GM12878 (cell line): ENCODE data around the gene PUM2. TPM values are rescaled to one million over a fixed set of nuclear protein-coding genes. Genes with fewer than 3 reads are reported as not detected.

Experiments used
- CBX5 ChIP-seq: sonication (generic); IDR thresholded peaks from 2 replicates; pipeline ENCODE4 v1.6.1; 2016; ENCODE audit warnings: low read depth, moderate library complexity, mild to moderate bottlenecking, inconsistent platforms
- EED ChIP-seq: sonication (generic); IDR thresholded peaks from 2 replicates; pipeline ENCODE4 v1.6.1; 2016; ENCODE audit warnings: antibody characterized with exemption, low read depth
- EP300 ChIP-seq, 2 experiments: fragments of 150-350 bp in 1 of 2; IDR thresholded peaks; 2 replicates each; pipeline ENCODE4 v1.6.1; 2011 to 2012; ENCODE audit warnings: low read depth in 2 of 2, low read length in 2 of 2, borderline replicate concordance in 1 of 2, improper control_type of control experiment in 1 of 2, inconsistent platforms in 1 of 2; ENCODE audit not compliant: control insufficient read depth in 1 of 2
- ESRRA ChIP-seq: IDR thresholded peaks from 2 replicates; pipeline ENCODE4 v1.6.1; 2012; ENCODE audit warnings: mild to moderate bottlenecking, low read length, improper control_type of control experiment
- IKZF2 ChIP-seq, 2 experiments: fragments of 450-650 bp; IDR thresholded peaks; 2 replicates each; pipeline ENCODE4 v1.6.1; 2017; ENCODE audit warnings: mild to moderate bottlenecking in 2 of 2, moderate library complexity in 2 of 2
- KAT2A ChIP-seq: conservative IDR thresholded peaks from 2 replicates; pipeline ENCODE4 v1.6.1; 2011; ENCODE audit warnings: low read depth, low read length; ENCODE audit not compliant: control insufficient read depth
- LARP7 ChIP-seq: fragments of 450-650 bp; IDR thresholded peaks from 2 replicates; pipeline ENCODE4 v1.6.1; 2017; ENCODE audit warnings: mild to moderate bottlenecking
- MEF2A ChIP-seq: IDR thresholded peaks from 2 replicates; pipeline ENCODE4 v1.6.1; 2011; ENCODE audit warnings: low read depth, mild to moderate bottlenecking, low read length, moderate library complexity; ENCODE audit not compliant: insufficient read depth
- MEF2B ChIP-seq: fragments of 450-650 bp; IDR thresholded peaks from 2 replicates; pipeline ENCODE4 v1.6.1; 2018; ENCODE audit warnings: mild to moderate bottlenecking, moderate library complexity; ENCODE audit not compliant: partially characterized antibody, poor library complexity, severe bottlenecking
- MTA3 ChIP-seq: IDR thresholded peaks from 2 replicates; pipeline ENCODE4 v1.6.1; 2012; ENCODE audit warnings: low read length, inconsistent platforms, borderline replicate concordance
- RFX5 ChIP-seq: IDR thresholded peaks from 2 replicates; pipeline ENCODE4 v1.6.1; 2011; ENCODE audit warnings: low read depth, low read length, improper control_type of control experiment
- SMC3 ChIP-seq: IDR thresholded peaks from 2 replicates; pipeline ENCODE4 v1.6.1; 2011; ENCODE audit warnings: low read length, improper control_type of control experiment, borderline replicate concordance
- TARDBP ChIP-seq: IDR thresholded peaks from 2 replicates; pipeline ENCODE4 v1.6.1; 2016; ENCODE audit warnings: borderline replicate concordance
- ZNF217 ChIP-seq: fragments of 450-650 bp; IDR thresholded peaks from 2 replicates; pipeline ENCODE4 v1.6.1; 2017; ENCODE audit warnings: antibody characterized with exemption, mild to moderate bottlenecking
- ZNF274 ChIP-seq: IDR thresholded peaks from one replicate; pipeline ENCODE4 v1.8.0; 2011; ENCODE audit not compliant: insufficient read length, insufficient read depth
- polyA plus RNA-seq, 11 experiments: library from polyadenylated mRNA; depleted of rRNA in 4 of 11; unstranded in 6 of 11; stranded (reverse) in 5 of 11; fragments of >200 nt; fragmentation: Nextera tagmentation in 4 of 11; fragmentation: Illumina TruSeq in 1 of 11; extraction: Ambion mirVana in 4 of 11; extraction: Trizol in 1 of 11; gene quantifications; 1 replicate in 1 of 11; 2 replicates in 10 of 11; pipeline versions ENCODE4 v1.2.1 to v1.2.3, GENCODE V29; 2011 to 2016; ENCODE audit warnings: inconsistent platforms in 2 of 11, missing spikeins in 2 of 11, low read depth in 1 of 11
- total RNA-seq, 4 experiments: library from RNA; depleted of rRNA in 3 of 4; stranded (reverse); fragments of >200 nt in 3 of 4; fragmentation: Illumina TruSeq in 1 of 4; extraction: Trizol in 1 of 4; gene quantifications; 2 replicates each; pipeline versions ENCODE4 v1.2.1 to v1.2.3, GENCODE V29; 2013 to 2021
- TF ChIP-seq, protein P1 (sequence below): fragments of 450-650 bp; conservative IDR thresholded peaks from 2 replicates; pipeline ENCODE4 v1.6.1; 2017; ENCODE audit warnings: mild to moderate bottlenecking, moderate library complexity
- TF ChIP-seq, protein P2 (sequence below): fragments of 450-650 bp; formaldehyde crosslinking; IDR thresholded peaks from 2 replicates; pipeline ENCODE4 v1.4.0; 2020; ENCODE audit warnings: mild to moderate bottlenecking, moderate library complexity
- TF ChIP-seq, protein P3 (sequence below): fragments of 450-650 bp; IDR thresholded peaks from 2 replicates; pipeline ENCODE4 v1.6.1; 2017; ENCODE audit warnings: borderline replicate concordance
- TF ChIP-seq, protein P4 (sequence below): fragments of 150-350 bp; IDR thresholded peaks from 2 replicates; pipeline ENCODE4 v1.6.1; 2016; ENCODE audit warnings: low read depth, low read length
- TF ChIP-seq, protein P5 (sequence below): IDR thresholded peaks from 2 replicates; pipeline ENCODE4 v1.6.1; 2012; ENCODE audit warnings: low read depth, low read length, improper control_type of control experiment

Gene PUM2
- total and polyA plus RNA-seq, 10 of the 15 experiments (the other 5 are each of a cell fraction or from before 2014, with no cell fraction given), result 14.5 to 87.6 (median 29.4) TPM

DNA sequence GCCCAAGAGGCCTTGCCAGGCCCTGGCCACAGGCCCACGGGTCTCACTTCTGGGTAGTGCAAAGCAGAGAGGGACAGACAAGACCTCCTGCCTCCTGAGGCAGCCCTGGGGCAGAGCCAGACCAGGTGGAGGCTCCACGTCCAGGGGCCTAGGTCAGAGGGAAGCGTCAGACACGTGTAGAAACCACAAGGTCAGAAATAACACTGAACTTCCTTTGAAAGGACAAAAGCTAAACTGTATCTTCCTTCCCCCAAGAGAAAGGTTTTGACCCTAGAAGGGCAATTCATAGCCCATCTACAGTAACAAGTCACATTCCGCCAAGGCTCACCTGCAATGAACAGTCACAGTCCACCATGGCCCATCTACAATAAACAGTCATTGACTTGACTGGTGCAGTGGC lies 143.6 kb downstream of the PUM2 start (continued):
- TF ChIP-seq, protein P1, sequence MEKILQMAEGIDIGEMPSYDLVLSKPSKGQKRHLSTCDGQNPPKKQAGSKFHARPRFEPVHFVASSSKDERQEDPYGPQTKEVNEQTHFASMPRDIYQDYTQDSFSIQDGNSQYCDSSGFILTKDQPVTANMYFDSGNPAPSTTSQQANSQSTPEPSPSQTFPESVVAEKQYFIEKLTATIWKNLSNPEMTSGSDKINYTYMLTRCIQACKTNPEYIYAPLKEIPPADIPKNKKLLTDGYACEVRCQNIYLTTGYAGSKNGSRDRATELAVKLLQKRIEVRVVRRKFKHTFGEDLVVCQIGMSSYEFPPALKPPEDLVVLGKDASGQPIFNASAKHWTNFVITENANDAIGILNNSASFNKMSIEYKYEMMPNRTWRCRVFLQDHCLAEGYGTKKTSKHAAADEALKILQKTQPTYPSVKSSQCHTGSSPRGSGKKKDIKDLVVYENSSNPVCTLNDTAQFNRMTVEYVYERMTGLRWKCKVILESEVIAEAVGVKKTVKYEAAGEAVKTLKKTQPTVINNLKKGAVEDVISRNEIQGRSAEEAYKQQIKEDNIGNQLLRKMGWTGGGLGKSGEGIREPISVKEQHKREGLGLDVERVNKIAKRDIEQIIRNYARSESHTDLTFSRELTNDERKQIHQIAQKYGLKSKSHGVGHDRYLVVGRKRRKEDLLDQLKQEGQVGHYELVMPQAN, result no peak
- TF ChIP-seq, protein P2, sequence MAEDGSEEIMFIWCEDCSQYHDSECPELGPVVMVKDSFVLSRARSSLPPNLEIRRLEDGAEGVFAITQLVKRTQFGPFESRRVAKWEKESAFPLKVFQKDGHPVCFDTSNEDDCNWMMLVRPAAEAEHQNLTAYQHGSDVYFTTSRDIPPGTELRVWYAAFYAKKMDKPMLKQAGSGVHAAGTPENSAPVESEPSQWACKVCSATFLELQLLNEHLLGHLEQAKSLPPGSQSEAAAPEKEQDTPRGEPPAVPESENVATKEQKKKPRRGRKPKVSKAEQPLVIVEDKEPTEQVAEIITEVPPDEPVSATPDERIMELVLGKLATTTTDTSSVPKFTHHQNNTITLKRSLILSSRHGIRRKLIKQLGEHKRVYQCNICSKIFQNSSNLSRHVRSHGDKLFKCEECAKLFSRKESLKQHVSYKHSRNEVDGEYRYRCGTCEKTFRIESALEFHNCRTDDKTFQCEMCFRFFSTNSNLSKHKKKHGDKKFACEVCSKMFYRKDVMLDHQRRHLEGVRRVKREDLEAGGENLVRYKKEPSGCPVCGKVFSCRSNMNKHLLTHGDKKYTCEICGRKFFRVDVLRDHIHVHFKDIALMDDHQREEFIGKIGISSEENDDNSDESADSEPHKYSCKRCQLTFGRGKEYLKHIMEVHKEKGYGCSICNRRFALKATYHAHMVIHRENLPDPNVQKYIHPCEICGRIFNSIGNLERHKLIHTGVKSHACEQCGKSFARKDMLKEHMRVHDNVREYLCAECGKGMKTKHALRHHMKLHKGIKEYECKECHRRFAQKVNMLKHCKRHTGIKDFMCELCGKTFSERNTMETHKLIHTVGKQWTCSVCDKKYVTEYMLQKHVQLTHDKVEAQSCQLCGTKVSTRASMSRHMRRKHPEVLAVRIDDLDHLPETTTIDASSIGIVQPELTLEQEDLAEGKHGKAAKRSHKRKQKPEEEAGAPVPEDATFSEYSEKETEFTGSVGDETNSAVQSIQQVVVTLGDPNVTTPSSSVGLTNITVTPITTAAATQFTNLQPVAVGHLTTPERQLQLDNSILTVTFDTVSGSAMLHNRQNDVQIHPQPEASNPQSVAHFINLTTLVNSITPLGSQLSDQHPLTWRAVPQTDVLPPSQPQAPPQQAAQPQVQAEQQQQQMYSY (CRISPR knock-in tag), result no peak
- TF ChIP-seq KAT2A, result no peak
- TF ChIP-seq CBX5, result no peak
- peak; percentile 46; the same call in 1 of the 2 replicates for TF ChIP-seq EED
- no peak for TF ChIP-seq RFX5
- no peak for TF ChIP-seq EP300 (IDR thresholded peaks at IDR 0.05; ENCODE audit: borderline replicate concordance in 1 of 2, control insufficient read depth in 1 of 2, low read depth in 2 of 2, low read length in 2 of 2)
- TF ChIP-seq, protein P3, sequence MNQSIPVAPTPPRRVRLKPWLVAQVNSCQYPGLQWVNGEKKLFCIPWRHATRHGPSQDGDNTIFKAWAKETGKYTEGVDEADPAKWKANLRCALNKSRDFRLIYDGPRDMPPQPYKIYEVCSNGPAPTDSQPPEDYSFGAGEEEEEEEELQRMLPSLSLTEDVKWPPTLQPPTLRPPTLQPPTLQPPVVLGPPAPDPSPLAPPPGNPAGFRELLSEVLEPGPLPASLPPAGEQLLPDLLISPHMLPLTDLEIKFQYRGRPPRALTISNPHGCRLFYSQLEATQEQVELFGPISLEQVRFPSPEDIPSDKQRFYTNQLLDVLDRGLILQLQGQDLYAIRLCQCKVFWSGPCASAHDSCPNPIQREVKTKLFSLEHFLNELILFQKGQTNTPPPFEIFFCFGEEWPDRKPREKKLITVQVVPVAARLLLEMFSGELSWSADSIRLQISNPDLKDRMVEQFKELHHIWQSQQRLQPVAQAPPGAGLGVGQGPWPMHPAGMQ, result no peak
- TF ChIP-seq SMC3, result no peak
- 0 out of 2 replicates have a peak, but pooled peaks have one; percentile 18 for TF ChIP-seq MTA3
- TF ChIP-seq, protein P4, sequence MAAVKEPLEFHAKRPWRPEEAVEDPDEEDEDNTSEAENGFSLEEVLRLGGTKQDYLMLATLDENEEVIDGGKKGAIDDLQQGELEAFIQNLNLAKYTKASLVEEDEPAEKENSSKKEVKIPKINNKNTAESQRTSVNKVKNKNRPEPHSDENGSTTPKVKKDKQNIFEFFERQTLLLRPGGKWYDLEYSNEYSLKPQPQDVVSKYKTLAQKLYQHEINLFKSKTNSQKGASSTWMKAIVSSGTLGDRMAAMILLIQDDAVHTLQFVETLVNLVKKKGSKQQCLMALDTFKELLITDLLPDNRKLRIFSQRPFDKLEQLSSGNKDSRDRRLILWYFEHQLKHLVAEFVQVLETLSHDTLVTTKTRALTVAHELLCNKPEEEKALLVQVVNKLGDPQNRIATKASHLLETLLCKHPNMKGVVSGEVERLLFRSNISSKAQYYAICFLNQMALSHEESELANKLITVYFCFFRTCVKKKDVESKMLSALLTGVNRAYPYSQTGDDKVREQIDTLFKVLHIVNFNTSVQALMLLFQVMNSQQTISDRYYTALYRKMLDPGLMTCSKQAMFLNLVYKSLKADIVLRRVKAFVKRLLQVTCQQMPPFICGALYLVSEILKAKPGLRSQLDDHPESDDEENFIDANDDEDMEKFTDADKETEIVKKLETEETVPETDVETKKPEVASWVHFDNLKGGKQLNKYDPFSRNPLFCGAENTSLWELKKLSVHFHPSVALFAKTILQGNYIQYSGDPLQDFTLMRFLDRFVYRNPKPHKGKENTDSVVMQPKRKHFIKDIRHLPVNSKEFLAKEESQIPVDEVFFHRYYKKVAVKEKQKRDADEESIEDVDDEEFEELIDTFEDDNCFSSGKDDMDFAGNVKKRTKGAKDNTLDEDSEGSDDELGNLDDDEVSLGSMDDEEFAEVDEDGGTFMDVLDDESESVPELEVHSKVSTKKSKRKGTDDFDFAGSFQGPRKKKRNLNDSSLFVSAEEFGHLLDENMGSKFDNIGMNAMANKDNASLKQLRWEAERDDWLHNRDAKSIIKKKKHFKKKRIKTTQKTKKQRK, result no peak
- no peak for TF ChIP-seq ZNF274
- no peak for TF ChIP-seq IKZF2 (IDR thresholded peaks at IDR 0.05)
- TF ChIP-seq MEF2B, result peak; percentile 27
- no peak for TF ChIP-seq LARP7
- TF ChIP-seq, protein P5, sequence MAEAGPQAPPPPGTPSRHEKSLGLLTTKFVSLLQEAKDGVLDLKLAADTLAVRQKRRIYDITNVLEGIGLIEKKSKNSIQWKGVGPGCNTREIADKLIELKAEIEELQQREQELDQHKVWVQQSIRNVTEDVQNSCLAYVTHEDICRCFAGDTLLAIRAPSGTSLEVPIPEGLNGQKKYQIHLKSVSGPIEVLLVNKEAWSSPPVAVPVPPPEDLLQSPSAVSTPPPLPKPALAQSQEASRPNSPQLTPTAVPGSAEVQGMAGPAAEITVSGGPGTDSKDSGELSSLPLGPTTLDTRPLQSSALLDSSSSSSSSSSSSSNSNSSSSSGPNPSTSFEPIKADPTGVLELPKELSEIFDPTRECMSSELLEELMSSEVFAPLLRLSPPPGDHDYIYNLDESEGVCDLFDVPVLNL, result no peak
- TF ChIP-seq ESRRA, result no peak
- no peak for TF ChIP-seq TARDBP
- no peak for TF ChIP-seq ZNF217
- TF ChIP-seq MEF2A, result 0 out of 2 replicates have a peak, but pooled peaks have one; percentile 44
